ENCODE data around the gene BASP1. TPM values are rescaled to one million over a fixed set of nuclear protein-coding genes. Genes with fewer than 3 reads are reported as not detected.
"Not testable (repeated sequence)": the region's sequence is repeated elsewhere in the genome, so short reads cannot be mapped to it uniquely, and the experiment has no call there.

BASP1 gene
- total and polyA plus RNA-seq, 2 donors from 2014 or later: 5.1 to 12.5 TPM

- Histone ChIP-seq H3K4me1 (ENCODE audit: control insufficient read depth in 2 of 3, insufficient read depth in 2 of 3, low read depth in 1 of 3, low read length in 3 of 3) (peaks cover 0 to 6% (median 0%) of the 10 kb centered on the region in 3 donors), H3K9ac (ENCODE audit: low read length in 3 of 3) (no peak overlapping the region), H3K27me3 (ENCODE audit: control insufficient read depth, insufficient read depth, low read length) (no peaks in the 10 kb centered on the region), H3K4me3 (ENCODE audit: low read length in 3 of 3) (no peak overlapping the region), H3K27ac (ENCODE audit: low read depth in 2 of 2, low read length in 2 of 2) (no peak overlapping the region), H3K36me3 (ENCODE audit: control insufficient read depth in 2 of 3, insufficient read depth in 3 of 3, low read length in 3 of 3) (no peaks in the 10 kb centered on the region), H3K9me3 (ENCODE audit: control insufficient read depth in 2 of 3, insufficient read depth in 1 of 3, low read length in 3 of 3) (no peaks in the 10 kb centered on the region)
- no peak for TF ChIP-seq CTCF (IDR thresholded peaks at IDR 0.05; ENCODE audit: borderline replicate concordance, extremely low read depth, insufficient read depth)
- FAIRE-seq (no peak), DNase-seq (no peak)
- intact Hi-C loops (cut with DNase I): no loop called here
These were observed 26.5 kb upstream of the BASP1 start for GRCh38 chr5:17190799-17191391.

DNA sequence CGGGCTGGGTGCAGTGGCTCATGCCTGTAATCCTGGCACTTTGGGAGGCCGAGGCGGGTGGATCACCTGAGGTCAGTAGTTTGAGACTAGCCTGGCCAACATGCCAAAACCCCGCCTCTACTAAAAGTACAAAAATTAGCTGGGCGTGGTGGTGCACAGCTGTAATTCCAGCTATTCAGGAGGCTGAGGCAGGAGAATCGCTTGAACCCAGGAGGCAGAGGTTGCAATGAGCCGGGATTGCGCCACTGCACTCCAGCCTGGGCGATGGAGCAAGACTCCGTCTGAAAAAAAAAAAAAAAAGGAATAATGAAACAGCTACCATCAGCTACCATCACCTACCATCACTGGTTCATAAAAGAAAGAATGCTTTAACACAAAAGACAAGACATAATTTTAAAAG is 25.9 kb upstream of the BASP1 start:
- H3K36me3 ChIP-seq (ENCODE audit: control insufficient read depth in 2 of 3, insufficient read depth in 3 of 3, low read length in 3 of 3); H3K4me1 ChIP-seq (ENCODE audit: control insufficient read depth in 2 of 3, insufficient read depth in 2 of 3, low read depth in 1 of 3, low read length in 3 of 3); H3K4me3 ChIP-seq (ENCODE audit: low read length in 3 of 3); H3K9me3 ChIP-seq (ENCODE audit: control insufficient read depth in 2 of 3, insufficient read depth in 1 of 3, low read length in 3 of 3); DNase-seq; H3K27ac ChIP-seq (ENCODE audit: low read depth in 2 of 2, low read length in 2 of 2); H3K9ac ChIP-seq (ENCODE audit: low read length in 3 of 3); FAIRE-seq; intact Hi-C loops (cut with DNase I); H3K27me3 ChIP-seq (ENCODE audit: control insufficient read depth, insufficient read depth, low read length): not testable (repeated sequence)

DNA sequence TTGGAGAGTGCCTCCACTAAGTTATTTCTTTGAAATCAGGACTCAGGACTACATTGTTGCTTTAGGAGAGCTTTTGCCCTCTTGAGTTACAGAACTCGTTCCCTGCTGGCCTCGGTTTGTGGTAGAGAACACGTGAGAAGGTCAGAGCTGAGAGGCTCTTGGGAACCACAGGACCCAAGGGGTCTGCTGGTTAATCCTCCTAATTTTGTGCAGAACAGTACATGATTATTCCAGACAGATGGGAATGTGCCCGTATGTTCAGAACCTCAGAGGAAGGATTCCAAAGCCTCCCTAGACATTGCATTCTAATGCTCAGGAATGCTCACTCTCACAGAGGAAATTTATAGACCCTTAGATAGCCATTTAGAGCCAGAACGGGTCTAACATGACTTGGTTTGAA is 25.2 kb upstream of the BASP1 start:
- H3K27ac ChIP-seq (ENCODE audit: low read depth in 2 of 2, low read length in 2 of 2): no peak overlapping the region
- H3K27me3 ChIP-seq (ENCODE audit: control insufficient read depth, insufficient read depth, low read length): no peaks in the 10 kb centered on the region

GRCh38 chr5:17196024-17196423 is 21.4 kb upstream of the BASP1 start:
- H3K9me3 ChIP-seq (ENCODE audit: control insufficient read depth in 2 of 3, insufficient read depth in 1 of 3, low read length in 3 of 3): peaks cover 0 to 4% (median 3%) of the 10 kb centered on the region in 3 donors
- no peak overlapping the region for H3K4me3 ChIP-seq (ENCODE audit: low read length in 3 of 3)
- no peak overlapping the region for H3K9ac ChIP-seq (ENCODE audit: low read length in 3 of 3)
- H3K4me1 ChIP-seq (ENCODE audit: control insufficient read depth in 2 of 3, insufficient read depth in 2 of 3, low read depth in 1 of 3, low read length in 3 of 3): no peaks in the 10 kb centered on the region
- FAIRE-seq (no peak), DNase-seq (no peak)
- intact Hi-C loops (cut with DNase I): no loop called here
- H3K36me3 ChIP-seq (ENCODE audit: control insufficient read depth in 2 of 3, insufficient read depth in 3 of 3, low read length in 3 of 3): no peaks in the 10 kb centered on the region
- no peak for TF ChIP-seq CTCF (IDR thresholded peaks at IDR 0.05; ENCODE audit: borderline replicate concordance, extremely low read depth, insufficient read depth)
- no peak overlapping the region for H3K27ac ChIP-seq (ENCODE audit: low read depth in 2 of 2, low read length in 2 of 2)
- no peaks in the 10 kb centered on the region for H3K27me3 ChIP-seq (ENCODE audit: control insufficient read depth, insufficient read depth, low read length)

More for the DNA sequence above, 25.2 kb upstream of the BASP1 start:
- intact Hi-C loops (cut with DNase I): no loop called here
- Histone ChIP-seq H3K36me3 (ENCODE audit: control insufficient read depth in 2 of 3, insufficient read depth in 3 of 3, low read length in 3 of 3) (no peaks in the 10 kb centered on the region), H3K4me3 (ENCODE audit: low read length in 3 of 3) (no peak overlapping the region), H3K9ac (ENCODE audit: low read length in 3 of 3) (no peak overlapping the region), H3K9me3 (ENCODE audit: control insufficient read depth in 2 of 3, insufficient read depth in 1 of 3, low read length in 3 of 3) (no peaks in the 10 kb centered on the region), H3K4me1 (ENCODE audit: control insufficient read depth in 2 of 3, insufficient read depth in 2 of 3, low read depth in 1 of 3, low read length in 3 of 3) (peaks cover 0 to 6% (median 0%) of the 10 kb centered on the region in 3 donors)
- TF ChIP-seq CTCF (IDR thresholded peaks at IDR 0.05; ENCODE audit: borderline replicate concordance, extremely low read depth, insufficient read depth): no peak
- DNase-seq (no peak), FAIRE-seq (no peak)

Measured in kidney (tissue), 14 donors.